Measurements from ENCODE around the gene TST. TPM values are rescaled to one million over a fixed set of nuclear protein-coding genes. Genes with fewer than 3 reads are reported as not detected.

The TST gene
- total and polyA plus RNA-seq, 2 experiments from 2014 or later = 17.2 to 44.5 TPM

- WGBS, 2 experiments (ENCODE audit: low coverage in 1 of 2, low lambda C conversion rate in 2 of 2, missing lambda C conversion rate in 2 of 2) = 70 to 71% methylated on average over 11 of the region's 11 CpGs
- Histone ChIP-seq H4K20me1 (ENCODE audit: insufficient read depth) (no peaks in the 10 kb centered on the region), H3K9me2 (ENCODE audit: insufficient read depth) (no peaks in the 10 kb centered on the region), H3K27ac (no peak overlapping the region), H2AFZ (no peak overlapping the region), H3F3A (ENCODE audit: insufficient read depth) (peaks cover 9% of the 10 kb centered on the region), H3K79me2 (ENCODE audit: insufficient read depth) (no peaks in the 10 kb centered on the region), H3K27me3 (replicated peaks; ENCODE audit: insufficient read depth) (no peaks in the 10 kb centered on the region), H3K4me1 (ENCODE audit: insufficient read depth) (peaks cover 7% of the 10 kb centered on the region), H3K9ac (no peak overlapping the region), H3K4me3 (no peak overlapping the region), H3K4me2 (ENCODE audit: unreplicated experiment) (no peak overlapping the region), H3K9me3 (ENCODE audit: low read depth) (no peaks in the 10 kb centered on the region), H3K36me3 (ENCODE audit: low read depth) (no peaks in the 10 kb centered on the region)
- in situ Hi-C loops (cut with MboI) = no loop called here
- DNase-seq = no peak
- no peak for TF ChIP-seq EZH2 (IDR thresholded peaks at IDR 0.05; ENCODE audit: insufficient read depth, poor library complexity, severe bottlenecking)
- no peak for TF ChIP-seq EZH2phosphoT487 (IDR thresholded peaks at IDR 0.05; ENCODE audit: insufficient read depth, low read depth)
These were observed 17.6 kb upstream of the TST start for GRCh38 chr22:37036655-37037377.

GRCh38 chr22:37033605-37034430 lies 14.6 kb upstream of the TST start:
- H3K79me2 ChIP-seq (ENCODE audit: insufficient read depth) = no peaks in the 10 kb centered on the region
- H2AFZ ChIP-seq = no peak overlapping the region
- no peak overlapping the region for H3K4me3 ChIP-seq
- H3K27me3 ChIP-seq (replicated peaks; ENCODE audit: insufficient read depth) = no peaks in the 10 kb centered on the region
- WGBS, 2 experiments (ENCODE audit: low coverage in 1 of 2, low lambda C conversion rate in 2 of 2, missing lambda C conversion rate in 2 of 2) = 74 to 75% methylated on average over 23 of the region's 23 CpGs
- H3K9me2 ChIP-seq (ENCODE audit: insufficient read depth) = no peaks in the 10 kb centered on the region
- H3F3A ChIP-seq (ENCODE audit: insufficient read depth) = no peaks in the 10 kb centered on the region
- H3K36me3 ChIP-seq (ENCODE audit: low read depth) = no peaks in the 10 kb centered on the region
- no peaks in the 10 kb centered on the region for H3K4me1 ChIP-seq (ENCODE audit: insufficient read depth)
- no peaks in the 10 kb centered on the region for H3K9me3 ChIP-seq (ENCODE audit: low read depth)
- H3K9ac ChIP-seq = no peak overlapping the region
- H3K27ac ChIP-seq = no peak overlapping the region
- no peaks in the 10 kb centered on the region for H4K20me1 ChIP-seq (ENCODE audit: insufficient read depth)
- DNase-seq = no peak
- H3K4me2 ChIP-seq (ENCODE audit: unreplicated experiment) = no peak overlapping the region
- TF ChIP-seq EZH2 (IDR thresholded peaks at IDR 0.05; ENCODE audit: insufficient read depth, poor library complexity, severe bottlenecking) = no peak
- no peak for TF ChIP-seq EZH2phosphoT487 (IDR thresholded peaks at IDR 0.05; ENCODE audit: insufficient read depth, low read depth)
- in situ Hi-C loops (cut with MboI) = no loop called here

GRCh38 chr22:37032535-37033460 lies 13.6 kb upstream of the TST start:
- H3K36me3 ChIP-seq (ENCODE audit: low read depth) = no peaks in the 10 kb centered on the region
- no peak overlapping the region for H3K9ac ChIP-seq
- no peaks in the 10 kb centered on the region for H3K27me3 ChIP-seq (replicated peaks; ENCODE audit: insufficient read depth)
- no peak overlapping the region for H3K4me2 ChIP-seq (ENCODE audit: unreplicated experiment)
- H3K4me1 ChIP-seq (ENCODE audit: insufficient read depth) = no peaks in the 10 kb centered on the region
- H3K4me3 ChIP-seq = no peak overlapping the region
- WGBS, 2 experiments (ENCODE audit: low coverage in 1 of 2, low lambda C conversion rate in 2 of 2, missing lambda C conversion rate in 2 of 2) = 63 to 67% methylated on average over 18 of the region's 18 CpGs
- no peaks in the 10 kb centered on the region for H3K9me3 ChIP-seq (ENCODE audit: low read depth)
- in situ Hi-C loops (cut with MboI) = no loop called here
- DNase-seq = peak; percentile 67
- no peaks in the 10 kb centered on the region for H3F3A ChIP-seq (ENCODE audit: insufficient read depth)
- no peak overlapping the region for H3K27ac ChIP-seq
- no peaks in the 10 kb centered on the region for H3K9me2 ChIP-seq (ENCODE audit: insufficient read depth)
- TF ChIP-seq EZH2 (IDR thresholded peaks at IDR 0.05; ENCODE audit: insufficient read depth, poor library complexity, severe bottlenecking) (no peak), EZH2phosphoT487 (IDR thresholded peaks at IDR 0.05; ENCODE audit: insufficient read depth, low read depth) (no peak)
- no peaks in the 10 kb centered on the region for H3K79me2 ChIP-seq (ENCODE audit: insufficient read depth)
- H2AFZ ChIP-seq = no peak overlapping the region
- H4K20me1 ChIP-seq (ENCODE audit: insufficient read depth) = no peaks in the 10 kb centered on the region

GRCh38 chr22:37032134-37032534 lies 12.9 kb upstream of the TST start:
- H3K4me1 ChIP-seq (ENCODE audit: insufficient read depth) = no peaks in the 10 kb centered on the region
- no peak overlapping the region for H3K4me3 ChIP-seq
- H3K4me2 ChIP-seq (ENCODE audit: unreplicated experiment) = no peak overlapping the region
- no peaks in the 10 kb centered on the region for H3K79me2 ChIP-seq (ENCODE audit: insufficient read depth)
- H3F3A ChIP-seq (ENCODE audit: insufficient read depth) = no peaks in the 10 kb centered on the region
- no peak overlapping the region for H2AFZ ChIP-seq
- no peaks in the 10 kb centered on the region for H3K36me3 ChIP-seq (ENCODE audit: low read depth)
- H3K9me2 ChIP-seq (ENCODE audit: insufficient read depth) = no peaks in the 10 kb centered on the region
- H3K27me3 ChIP-seq (replicated peaks; ENCODE audit: insufficient read depth) = no peaks in the 10 kb centered on the region
- 48 to 54% methylated on average over 2 of the region's 2 CpGs for WGBS, 2 experiments (ENCODE audit: low coverage in 1 of 2, low lambda C conversion rate in 2 of 2, missing lambda C conversion rate in 2 of 2)
- TF ChIP-seq EZH2 (IDR thresholded peaks at IDR 0.05; ENCODE audit: insufficient read depth, poor library complexity, severe bottlenecking) (no peak), EZH2phosphoT487 (IDR thresholded peaks at IDR 0.05; ENCODE audit: insufficient read depth, low read depth) (no peak)
- H3K27ac ChIP-seq = no peak overlapping the region
- no peaks in the 10 kb centered on the region for H3K9me3 ChIP-seq (ENCODE audit: low read depth)
- H3K9ac ChIP-seq = no peak overlapping the region
- in situ Hi-C loops (cut with MboI) = no loop called here
- H4K20me1 ChIP-seq (ENCODE audit: insufficient read depth) = no peaks in the 10 kb centered on the region
- no peak for DNase-seq
